ENCODE results near the gene CHST4.

Gene CHST4

DNA sequence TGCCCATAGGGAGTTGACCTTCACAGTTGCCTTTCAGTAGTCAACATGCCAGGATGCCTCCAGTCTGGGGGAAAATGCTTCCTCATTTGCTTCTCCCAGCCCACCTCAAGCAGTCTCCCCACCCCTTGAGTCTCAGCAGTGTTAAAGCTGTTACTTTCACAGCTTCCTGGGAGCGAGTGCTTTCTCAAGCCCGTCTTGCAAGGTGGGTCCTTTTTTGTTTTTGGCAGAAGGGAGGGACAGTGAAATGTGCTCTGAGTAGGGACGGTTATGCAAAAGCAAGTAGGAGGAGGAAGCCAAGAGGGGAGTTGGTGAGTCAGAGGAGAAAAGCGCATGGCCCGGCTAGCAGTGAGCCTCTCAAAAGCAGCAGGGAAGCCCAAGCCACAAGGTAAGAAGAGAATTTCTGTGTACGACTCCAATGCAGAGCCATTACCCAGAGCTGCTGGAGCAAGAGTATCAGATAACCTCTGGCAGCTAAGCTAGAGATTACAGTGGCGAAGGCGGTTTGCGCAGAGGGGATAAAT lies at the start of gene CHST4:
Gene CHST4, plus strand, starts transcription at position 316 of the 521 bp plus-strand sequence. CDS start 10,252 bp downstream, outside the sequence.
- DNase-seq (ENCODE audit: low read depth in 3 of 3), result no peak

GRCh38 chr16:71476457-71477124 lies 49.6 kb upstream of the CHST4 start:
- no peak for DNase-seq (ENCODE audit: low read depth in 3 of 3)

DNA sequence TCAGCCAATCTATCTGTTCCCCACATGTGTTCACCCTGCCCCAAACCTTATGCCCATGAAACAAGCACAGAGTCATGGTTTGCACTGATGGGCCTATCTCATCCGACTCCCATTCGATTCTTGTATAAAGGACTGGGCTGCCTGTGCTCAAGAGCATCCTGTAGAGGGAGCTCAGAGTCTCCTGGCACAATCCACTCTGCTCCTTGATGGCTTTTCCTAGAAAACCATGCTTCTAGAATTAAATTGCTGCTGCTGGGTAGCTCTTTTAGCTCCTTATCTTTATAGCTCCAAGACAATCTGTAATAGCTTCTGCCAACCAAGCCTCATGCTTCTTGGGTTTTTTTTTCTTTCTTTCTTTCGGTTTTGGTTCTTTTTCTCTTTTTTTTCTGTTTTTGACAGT lies 46.8 kb upstream of the CHST4 start:
- no peak for DNase-seq (ENCODE audit: low read depth in 3 of 3)

DNA sequence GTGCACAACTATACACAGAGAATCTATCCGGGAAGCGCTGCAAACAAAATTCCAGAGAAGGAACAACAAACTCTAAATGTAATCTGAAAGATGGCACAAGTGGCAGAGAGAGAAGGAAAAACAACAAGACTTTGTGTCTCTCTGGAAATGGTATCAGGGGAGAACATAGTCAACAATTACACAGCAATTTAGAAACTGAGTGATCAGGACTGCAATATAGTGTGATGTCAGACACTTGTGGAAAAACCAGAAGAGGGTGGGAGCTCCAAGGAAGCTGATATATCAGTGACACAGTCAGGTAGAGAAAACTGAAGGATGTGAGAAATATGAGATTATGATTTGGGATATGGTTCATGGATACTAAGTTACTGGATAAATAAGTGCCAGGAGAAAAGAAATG lies 45.3 kb upstream of the CHST4 start:
- DNase-seq (ENCODE audit: low read depth in 3 of 3), result no peak

GRCh38 chr16:71482569-71482968 lies 43.7 kb upstream of the CHST4 start:
- no peak for DNase-seq (ENCODE audit: low read depth in 3 of 3)

GRCh38 chr16:71484006-71484893 lies 42.0 kb upstream of the CHST4 start:
- DNase-seq (ENCODE audit: low read depth in 3 of 3), result peak; percentile 58 to 75 (median 70)

- DNase-seq (ENCODE audit: low read depth in 3 of 3), result no peak
Observed at GRCh38 chr16:71489122-71489521, 37.1 kb upstream of the CHST4 start, which contains the start of gene ZNF19. Gene ZNF19 (minus strand): TSS chr16:71489324. CDS start chr16:71482114, 7,210 bp downstream.

DNA sequence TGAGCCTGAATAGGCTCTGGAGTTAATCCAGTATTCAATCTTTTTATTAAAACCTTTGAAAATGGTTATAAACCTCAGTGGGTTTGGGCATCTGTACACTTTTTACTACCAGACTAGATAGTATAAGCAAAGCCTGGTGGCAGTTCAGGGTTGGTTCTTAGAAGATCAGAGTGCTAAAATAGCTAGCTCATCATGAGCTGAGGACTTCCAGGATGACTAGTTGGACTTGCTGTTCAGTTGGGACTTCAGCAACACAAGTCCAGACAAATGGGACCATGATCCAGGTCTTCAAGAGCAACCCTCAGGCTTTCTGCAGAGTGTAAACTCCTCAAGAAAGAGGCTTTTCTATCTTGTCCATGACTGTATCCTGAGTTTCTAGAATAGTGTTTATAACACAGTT lies 35.9 kb upstream of the CHST4 start:
- DNase-seq (ENCODE audit: low read depth in 3 of 3), result no peak

GRCh38 chr16:71491054-71491453 lies 35.2 kb upstream of the CHST4 start:
- no peak for DNase-seq (ENCODE audit: low read depth in 3 of 3)

- DNase-seq (ENCODE audit: low read depth in 3 of 3), result no peak
Observed at GRCh38 chr16:71492786-71493185, 33.4 kb upstream of the CHST4 start.

DNA sequence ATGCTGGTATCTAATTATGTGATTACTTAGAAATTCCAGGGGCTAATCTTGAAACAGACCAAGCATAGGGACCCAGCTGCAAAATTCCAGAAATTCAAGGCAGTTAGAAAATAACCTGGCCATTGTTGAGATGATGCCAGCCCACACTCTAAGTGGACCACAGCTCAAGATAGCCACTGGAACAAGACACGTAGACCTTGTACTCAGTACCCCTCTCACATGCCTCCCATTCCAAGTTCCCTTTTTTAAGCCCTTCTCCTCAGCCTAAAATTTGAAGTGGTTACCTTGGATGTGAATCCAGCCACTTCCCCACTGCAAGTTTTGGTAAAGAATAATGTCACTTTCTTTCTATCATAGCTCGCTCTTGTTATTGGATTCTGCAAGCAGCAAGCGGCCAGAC lies 33.0 kb upstream of the CHST4 start:
- DNase-seq (ENCODE audit: low read depth in 3 of 3), result no peak

DNA sequence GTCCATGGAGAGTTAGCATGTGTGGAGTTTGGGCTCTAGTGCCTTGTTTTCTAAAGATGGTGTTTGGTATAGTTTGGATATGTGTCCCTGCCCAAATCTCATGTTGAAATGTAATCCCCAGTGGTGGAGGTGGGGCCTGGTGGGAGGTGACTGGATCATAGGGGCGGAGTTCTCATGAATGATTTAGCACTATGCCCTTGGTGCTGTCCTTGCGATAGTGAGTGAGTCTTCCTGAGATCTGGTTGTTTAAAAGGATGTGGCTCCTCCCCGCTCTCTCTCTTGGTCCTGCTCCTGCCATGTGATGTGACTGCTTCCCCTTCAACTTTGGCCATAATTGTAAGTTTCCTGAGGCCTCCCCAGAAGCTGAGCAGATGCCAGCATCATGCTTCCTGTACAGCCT lies 28.2 kb upstream of the CHST4 start:
- no peak for DNase-seq (ENCODE audit: low read depth in 3 of 3)

DNA sequence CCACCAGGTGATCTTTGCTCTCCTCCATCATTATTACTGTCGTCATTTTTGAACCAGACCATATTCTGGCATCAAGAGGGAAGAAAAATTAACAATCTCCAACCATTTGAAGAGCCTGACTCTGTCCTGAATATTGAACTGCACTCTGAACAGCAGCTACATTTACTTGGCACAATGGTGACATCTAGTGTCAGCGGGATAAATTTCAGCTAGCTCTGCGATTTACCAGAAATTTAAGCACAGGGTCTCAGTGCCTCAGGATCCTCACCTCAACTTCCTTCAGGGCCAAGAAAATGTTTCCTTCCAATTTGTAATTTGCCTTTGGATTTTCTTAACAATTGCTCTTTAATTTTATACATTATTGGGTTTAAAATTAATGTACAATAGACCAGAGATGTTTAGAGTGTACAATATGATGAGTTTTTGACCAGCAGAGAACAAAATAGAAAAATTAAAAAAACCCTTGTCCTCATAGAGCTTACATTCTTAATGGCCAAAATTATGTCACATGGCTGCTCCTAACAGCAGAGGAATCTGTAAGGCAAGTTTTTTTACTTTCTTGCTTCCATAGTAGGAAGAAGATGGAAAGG lies 26.4 kb upstream of the CHST4 start:
- DNase-seq (ENCODE audit: low read depth in 3 of 3), result peak in 2 of 3 experiments; percentile 15 to 34

DNA sequence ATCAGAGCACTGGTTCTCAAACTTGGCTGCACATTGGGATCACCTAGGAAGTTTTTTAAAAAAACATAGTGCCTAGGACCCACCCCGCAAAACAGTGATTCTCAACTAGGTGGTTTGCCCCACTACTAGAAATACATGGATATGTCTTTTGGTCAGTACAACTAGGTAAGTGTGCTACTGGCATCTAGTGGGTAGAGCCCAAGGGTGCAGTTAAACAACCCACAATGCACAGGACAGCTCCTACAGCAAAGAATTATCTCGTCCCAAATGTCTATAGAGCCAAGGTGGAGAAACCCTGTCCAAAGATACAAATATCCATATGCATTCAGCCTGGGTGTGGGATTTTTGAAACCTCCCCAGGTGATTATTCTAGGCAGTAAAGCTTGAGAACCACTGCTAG lies 25.3 kb upstream of the CHST4 start:
- DNase-seq (ENCODE audit: low read depth in 3 of 3), result no peak

GRCh38 chr16:71501547-71501946 lies 24.7 kb upstream of the CHST4 start:
- no peak for DNase-seq (ENCODE audit: low read depth in 3 of 3)

GRCh38 chr16:71504051-71504450 lies 22.2 kb upstream of the CHST4 start:
- peak in 1 of 3 experiments; percentile 18 for DNase-seq (ENCODE audit: low read depth in 3 of 3)

DNA sequence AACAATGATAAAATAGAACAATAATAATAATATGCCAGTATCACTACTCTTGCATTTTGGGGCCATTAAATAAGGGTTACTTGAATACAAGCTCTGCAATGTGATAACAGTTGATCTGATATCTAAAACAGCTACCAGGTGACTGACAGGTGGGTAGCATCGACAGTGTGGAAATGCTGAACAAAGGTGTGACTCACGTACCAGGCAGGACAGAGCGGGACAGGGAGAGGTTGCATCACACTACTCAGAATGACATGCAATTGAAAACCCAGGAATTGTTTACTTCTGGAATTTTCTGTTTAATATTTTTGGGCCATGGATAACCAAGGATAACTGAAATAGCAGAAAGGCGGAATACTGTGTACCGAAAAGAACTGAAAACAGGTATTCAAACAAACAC lies 21.3 kb upstream of the CHST4 start:
- DNase-seq (ENCODE audit: low read depth in 3 of 3), result no peak

DNA sequence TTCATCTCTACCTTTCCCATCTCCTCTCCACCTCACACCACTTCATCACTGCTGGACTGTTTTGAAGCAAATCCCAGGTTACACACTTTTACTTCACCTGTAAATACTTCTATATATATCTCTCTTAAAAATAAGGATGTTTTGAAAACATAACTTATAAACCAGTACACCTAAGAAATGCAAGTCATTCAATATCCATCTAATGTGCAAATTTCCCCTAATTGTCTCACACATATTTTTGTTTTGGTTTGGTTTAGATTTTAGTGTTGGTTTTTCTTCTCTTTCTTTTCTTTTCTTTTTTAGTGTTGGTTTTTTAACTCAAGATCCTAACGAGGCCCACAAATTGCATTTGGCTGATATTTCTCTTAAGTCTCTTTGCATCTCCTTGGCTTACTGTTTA lies 19.2 kb upstream of the CHST4 start:
- no peak for DNase-seq (ENCODE audit: low read depth in 3 of 3)

- DNase-seq (ENCODE audit: low read depth in 3 of 3), result no peak
Observed at GRCh38 chr16:71513302-71513701, 12.9 kb upstream of the CHST4 start.

DNA sequence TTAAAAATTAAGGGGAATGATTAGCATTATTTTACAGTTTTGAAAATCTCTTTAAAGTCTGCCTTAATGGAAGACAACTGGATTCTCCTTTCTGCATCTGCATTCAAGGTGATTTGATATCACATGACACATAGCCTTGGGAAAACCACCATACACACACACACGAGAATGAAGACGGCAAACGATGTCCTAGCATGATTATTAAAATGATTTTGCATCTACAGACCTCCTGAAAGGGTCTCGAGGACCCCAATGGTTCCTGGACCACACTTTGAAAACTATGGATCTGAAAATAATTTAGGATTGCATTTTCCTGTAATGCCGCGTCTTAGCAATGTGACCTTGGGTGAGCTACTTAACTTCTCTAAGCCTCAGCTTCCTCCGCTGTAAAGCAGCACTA lies 11.8 kb upstream of the CHST4 start:
- no peak for DNase-seq (ENCODE audit: low read depth in 3 of 3)

GRCh38 chr16:71515026-71515425 lies 11.2 kb upstream of the CHST4 start:
- DNase-seq (ENCODE audit: low read depth in 3 of 3), result no peak

DNA sequence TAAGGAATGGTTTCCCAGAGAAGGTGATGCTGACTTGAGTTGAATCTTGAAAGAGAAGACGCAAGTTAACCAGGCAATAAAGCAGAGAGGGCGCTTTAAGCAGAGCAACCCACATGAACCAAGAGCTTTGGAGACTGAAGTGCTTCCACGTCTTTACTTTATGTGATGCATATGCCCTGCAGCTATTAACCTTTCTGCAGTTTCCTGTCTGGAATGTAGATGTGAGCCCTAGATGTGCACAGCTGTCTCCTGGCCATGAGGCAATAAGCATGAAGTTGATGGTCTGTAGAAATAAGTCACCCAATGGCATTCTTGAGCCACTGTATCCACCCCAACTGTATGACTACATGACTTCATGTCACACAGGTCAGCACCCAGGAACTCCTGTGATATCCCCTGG lies 5.7 kb upstream of the CHST4 start:
- DNase-seq (ENCODE audit: low read depth in 3 of 3), result no peak
